Stimulated activated CD4-positive, alpha-beta T cell treated with anti-CD3 and anti-CD28 coated beads, Interleukin-12 subunit alpha, Interleukin-12 subunit beta, amount 100 ng/mL, for 24 hours (primary cell): Measurements from ENCODE around the gene C2CD2.
A peak's percentile ranks its signal among the peaks of the same experiment; 100 is the strongest.
"Not testable (repeated sequence)": the region's sequence is repeated elsewhere in the genome, so short reads cannot be mapped to it uniquely, and the experiment has no call there.

ENCODE experiments used
- DNase-seq, 2 experiments: peaks; one replicate each; pipeline ENCODE4 v3.0.0-alpha.2; 2020; ENCODE audit warnings: low read depth in 2 of 2

C2CD2 gene

DNA sequence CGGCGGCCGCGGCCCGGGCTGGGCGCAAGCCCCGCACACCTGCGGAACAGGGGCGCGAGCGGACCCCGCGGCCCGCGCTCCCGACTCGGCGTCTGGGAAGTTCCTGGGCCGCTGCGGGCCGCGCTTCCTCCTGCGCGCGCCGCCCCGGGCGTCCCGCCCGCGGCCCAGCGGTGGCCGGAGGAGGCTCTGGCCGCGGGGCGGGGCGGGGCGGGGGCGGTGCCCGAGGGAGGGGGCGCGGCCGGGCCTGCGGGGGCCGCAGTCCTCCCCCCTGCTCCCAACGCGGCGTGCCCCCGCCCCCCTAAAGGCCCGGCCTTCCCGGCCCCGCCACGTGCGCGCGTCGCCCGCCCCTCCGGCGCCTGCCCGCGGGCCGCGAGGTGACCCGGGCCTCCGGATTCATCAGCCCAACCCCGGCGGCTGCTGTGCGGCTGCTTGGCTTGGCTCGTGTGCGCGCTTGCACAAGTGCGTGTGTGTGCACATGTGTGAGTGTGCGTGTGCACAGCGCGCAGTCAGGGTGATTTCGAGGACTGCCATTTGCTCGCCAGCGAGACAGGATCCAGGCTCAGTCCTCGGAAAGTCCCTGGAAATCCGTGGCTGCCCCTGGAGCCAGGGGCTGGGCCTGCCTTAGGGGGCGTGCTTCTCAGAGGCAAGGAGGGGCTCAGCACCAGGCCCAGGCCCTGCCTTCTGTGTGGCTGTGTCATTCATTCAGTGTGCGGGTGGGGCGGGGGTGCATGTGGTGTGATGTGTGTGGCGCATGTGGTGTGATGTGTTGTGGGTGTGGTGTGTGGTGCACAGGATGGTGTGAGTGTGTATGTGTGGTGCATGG, at the start of gene C2CD2:
TSS of gene C2CD2 (minus strand) at position 188 of the 823 bp plus-strand sequence. CDS start 370 bp downstream, outside the sequence.
- DNase-seq, result peak in 1 of 2 experiments; percentile 36

DNA sequence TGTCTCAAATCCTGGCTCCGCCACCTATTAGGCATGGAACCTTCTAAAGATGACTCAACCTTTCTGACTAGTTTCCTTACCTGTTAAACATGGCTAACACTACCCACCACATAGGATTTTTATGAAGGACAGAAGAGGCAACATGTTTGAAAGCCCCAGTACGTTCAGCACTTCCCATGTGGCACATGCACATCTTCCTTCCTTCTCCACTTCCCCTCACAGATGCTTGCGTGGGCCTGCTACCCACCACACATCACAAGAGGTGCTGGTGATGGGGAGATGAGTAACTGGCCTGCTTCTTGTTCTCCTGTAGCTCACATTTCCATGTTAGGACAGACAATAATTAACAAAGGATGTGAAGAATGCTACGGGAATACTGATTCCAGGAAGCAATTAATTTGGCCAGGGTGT, 49.2 kb upstream of the C2CD2 start:
- peak; percentile 17 to 33 for DNase-seq

DNA sequence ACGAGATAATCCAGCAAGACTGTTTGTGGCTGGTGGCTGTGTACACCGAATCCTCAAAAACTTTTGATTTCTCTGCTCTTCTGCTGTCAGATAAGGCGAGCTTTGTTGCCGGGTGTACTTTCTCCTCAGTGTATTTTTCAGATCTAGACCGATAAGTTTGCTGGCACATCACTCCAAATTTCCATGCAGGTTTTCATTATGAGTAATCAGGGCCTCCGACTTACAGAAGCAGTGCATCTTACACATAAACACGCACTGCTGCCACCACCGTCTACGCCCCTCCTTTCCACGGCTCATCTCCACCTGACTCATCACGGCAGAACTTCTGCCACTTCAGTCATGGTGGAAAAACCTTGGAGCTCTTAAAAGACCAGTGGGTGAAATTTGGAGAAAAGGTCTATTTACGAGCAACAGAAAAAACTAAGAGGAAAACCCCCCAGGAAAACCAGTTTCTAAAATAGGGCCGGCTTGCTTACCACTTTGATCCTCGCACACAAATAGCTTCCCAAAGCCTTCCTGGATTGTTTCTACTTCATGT, 48.7 kb upstream of the C2CD2 start:
- peak; percentile 49 to 70 for DNase-seq

DNA sequence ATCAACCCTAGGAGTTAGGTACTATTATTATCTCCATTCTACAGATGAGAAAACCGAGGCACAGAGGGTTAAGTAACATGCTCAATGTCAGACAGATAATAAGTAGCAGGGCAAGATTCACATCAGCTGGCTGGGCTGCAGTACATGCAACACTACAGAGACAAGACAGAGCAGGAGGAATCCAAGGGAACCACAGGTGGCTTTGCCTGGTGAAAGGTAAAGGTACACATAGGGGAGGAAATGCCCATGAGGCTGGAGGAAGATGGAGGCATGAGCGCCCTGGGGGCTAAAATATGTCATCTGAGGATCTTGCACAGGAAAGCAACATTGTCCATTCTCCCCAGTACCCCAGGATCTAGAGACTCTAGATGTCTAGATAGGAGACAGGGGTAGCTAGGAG, 48.0 kb upstream of the C2CD2 start:
- DNase-seq, result no peak

DNA sequence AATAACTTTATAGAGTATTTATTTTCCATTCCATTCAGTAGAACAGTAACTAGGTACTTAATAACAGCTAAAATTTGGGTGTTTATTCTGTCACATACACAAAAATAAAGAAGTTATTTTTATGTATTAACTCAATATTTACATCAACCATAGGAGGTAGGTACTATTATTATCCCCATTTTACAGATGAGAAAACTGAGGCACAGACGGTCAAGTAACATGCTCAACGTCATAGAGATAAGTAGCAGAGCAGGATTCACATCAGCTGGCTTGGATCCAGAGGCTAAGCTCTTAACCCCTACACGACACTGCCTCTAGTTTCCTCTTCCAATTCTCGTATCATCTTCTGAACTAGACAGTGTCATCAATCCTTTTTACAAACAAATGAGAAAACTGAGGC, 47.1 kb upstream of the C2CD2 start:
- no peak for DNase-seq

DNA sequence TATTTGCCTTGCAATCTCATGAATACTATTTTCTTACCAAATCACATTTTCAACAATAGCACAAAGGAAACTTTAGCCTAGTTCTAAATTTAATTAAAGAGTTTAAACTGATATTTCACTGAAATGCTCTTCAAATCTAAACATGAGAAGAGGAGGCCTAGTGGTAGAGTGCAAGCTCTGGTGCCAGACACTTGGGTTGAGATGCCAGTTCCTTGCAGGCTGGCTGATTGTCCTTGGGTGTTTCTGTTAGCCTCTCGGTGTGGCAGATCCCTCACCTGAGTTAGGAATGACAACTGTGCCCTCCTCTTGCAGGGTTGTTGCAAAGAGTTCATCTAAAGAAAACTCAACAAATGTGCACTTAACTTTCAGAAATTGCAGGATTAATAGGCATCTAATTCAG, 43.8 kb upstream of the C2CD2 start:
- no peak for DNase-seq

DNA sequence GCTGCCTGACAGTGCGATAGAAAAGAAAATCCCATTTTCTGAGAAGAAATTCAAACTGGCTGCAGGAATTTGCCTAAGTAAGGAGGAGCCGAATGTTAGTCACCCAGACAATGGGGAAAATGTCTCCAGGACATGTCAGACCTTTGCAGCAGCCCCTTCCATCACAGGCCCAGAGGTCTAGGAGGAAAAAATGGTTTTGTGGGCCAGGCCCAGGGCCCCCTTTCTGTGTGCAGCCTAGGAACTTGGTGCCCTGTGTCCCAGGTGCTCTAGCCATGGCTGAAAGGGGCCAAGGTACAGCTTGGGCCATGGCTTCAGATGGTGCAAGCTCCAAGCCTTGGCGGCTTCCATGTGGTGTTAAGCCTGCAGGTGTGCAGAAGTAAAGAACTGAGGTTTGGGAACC, 41.8 kb upstream of the C2CD2 start:
- no peak for DNase-seq

DNA sequence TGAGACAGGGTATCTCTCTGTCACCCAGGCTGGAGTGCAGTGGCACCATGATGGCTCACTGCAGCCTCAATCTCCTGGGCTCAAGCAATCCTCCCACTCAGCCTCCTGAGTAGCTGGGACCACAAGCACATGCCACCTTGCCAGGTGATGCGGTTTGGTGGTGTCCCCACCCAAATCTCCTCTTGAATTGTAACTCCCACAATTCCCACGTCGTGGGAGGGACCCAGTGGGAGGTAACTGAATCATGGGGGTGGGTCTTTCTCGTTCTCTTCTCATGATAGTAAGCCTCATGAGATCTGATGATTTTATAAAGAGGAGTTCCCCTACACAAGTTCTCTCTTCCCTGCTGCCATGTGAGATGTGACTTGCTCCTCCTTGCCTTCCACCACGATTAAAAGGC, 40.8 kb upstream of the C2CD2 start:
- not testable (repeated sequence) for DNase-seq

DNA sequence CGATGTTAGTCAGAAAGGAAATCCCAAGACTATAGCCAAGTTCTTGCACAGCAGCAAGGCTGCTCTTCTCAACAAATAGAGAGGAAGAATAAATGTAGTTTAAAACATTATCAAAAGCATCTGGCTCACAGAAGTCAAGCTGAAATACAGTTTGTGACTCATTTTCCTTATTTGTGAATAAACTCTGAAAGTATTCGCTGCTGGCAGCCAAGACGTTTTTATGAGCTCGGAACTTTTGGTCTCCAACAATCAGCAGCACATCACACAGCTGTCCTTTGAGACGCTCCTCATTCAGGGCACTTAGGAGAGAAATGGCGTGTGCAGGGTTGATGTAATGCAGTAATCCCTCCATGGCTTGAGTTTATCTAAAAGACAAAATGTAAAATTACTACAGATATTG, 39.9 kb upstream of the C2CD2 start:
- DNase-seq, result no peak

DNA sequence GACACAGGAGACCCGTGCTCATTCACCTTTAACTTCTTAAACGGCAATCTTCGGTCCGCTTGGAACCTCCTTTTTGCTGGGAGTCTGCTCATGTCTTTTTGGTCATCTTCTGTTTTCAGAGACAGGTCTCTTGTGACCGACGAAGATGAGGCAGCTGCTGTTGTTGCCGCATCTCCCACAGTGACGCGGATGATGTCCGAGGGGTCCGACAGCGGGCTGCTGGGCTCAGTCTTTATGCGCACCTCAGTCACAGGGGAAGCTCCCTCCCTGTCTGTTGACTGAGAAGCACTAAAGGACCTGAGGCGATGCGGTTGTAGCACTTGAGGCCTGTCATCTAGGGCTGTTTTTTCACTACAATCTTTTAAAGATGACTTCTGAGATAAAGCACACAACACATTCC, 38.8 kb upstream of the C2CD2 start:
- DNase-seq, result no peak

DNA sequence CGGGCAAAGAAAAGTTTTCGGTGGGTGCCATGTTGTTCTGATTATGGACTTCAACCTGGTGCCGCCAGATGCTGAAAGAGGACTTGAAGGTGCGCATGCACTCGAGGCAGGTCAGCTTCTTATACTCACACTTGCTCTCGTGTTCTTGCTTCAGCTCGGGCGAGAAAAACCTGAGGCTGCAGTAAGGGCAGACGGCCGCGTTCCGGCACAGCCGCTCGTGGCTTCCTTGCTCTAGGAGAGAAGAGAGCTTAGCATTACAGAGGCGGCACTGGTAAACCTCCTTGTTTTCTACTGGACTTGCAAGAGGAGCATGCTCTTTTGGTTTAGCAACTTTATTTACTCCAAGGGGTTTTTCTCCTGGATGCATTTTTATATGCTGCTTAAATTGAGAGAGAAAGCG, 37.8 kb upstream of the C2CD2 start:
- no peak for DNase-seq

DNA sequence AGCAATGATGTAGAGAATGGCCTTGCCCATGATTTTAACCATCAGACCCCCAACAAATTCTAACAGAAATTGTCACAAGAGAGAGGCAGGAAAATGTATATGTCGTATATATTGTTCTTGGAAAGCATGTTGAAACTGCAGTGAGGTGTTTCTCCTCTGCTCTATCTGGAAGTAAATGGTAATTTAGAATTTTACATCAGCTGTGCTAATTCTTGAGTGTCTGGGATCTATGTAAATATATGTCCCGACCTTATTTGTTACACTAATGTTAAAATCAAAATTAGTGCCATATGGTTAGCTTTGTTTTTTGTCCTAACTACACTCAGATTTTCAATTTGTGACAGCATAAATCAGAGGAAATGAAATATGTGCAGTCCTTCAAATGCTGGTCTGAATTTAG, 35.9 kb upstream of the C2CD2 start:
- no peak for DNase-seq

DNA sequence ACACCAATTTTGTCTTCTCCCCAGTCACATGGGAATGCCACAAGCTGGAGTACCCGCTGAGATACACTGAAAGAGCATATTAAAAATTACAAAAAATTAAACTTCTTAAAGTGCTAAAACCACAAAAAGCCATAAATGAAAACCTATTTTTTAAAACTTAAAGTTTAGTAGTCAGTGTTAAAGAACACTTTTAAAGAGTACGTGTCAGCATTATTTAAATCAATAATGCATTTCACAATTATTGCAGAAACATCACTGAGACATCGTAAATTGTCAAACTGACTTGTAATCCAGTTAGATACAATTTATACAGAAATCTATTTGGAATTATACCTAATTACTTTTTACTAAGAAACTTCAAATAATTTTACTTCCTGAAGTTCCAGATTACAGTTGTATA, 33.5 kb upstream of the C2CD2 start:
- no peak for DNase-seq

DNA sequence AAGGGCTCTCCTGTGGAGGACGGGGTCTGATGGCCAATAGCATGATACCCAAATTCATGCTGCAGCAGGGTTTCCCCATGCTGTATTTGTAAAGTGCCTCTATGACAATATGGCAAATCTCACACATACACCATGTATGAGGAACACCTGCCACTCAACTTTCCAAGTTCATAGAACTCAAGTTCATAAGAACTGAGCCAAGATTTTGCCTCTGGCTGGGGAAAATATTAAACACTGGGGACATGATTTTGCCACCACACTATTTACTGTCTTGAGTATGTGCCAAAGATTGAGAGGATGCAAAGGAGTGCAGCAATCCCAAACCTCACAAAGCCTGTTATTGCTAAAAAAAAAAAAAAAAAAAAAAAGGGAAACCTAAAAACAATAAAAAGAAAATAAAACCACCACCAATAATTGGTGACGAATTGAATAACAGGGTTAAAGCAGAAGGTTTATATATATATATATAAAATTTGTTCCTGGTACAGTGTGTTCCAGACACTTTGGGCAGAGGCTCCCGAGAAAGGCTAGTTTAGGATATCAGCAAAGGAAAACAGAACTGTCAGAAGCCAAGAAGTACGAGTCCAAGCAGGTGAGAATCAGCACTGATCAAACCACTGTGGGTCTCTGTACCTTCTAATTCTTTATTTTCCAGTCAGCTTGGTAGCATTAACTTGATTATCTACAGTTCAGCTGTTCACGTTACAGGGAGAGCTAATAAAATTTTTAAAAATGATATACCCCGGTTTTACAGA, 32.0 kb upstream of the C2CD2 start:
- no peak for DNase-seq

DNA sequence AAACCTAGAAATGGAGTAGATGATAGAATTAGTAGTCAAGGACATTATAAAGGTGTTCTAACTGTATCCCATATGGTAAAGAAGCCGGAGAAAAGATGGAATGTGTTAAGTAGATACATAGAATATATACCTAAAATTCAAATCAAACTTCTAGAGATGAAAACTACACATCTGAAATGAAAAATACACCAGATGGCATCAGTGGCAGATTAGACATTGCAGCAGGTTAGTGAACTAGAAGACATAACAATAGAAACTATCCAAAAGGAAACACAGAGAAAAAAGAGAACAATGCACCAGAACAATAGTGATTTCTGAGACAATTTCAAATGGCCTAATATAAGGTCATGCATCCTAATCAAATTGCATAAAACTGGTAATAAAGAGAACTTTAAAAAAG, 29.4 kb upstream of the C2CD2 start:
- DNase-seq, result no peak

DNA sequence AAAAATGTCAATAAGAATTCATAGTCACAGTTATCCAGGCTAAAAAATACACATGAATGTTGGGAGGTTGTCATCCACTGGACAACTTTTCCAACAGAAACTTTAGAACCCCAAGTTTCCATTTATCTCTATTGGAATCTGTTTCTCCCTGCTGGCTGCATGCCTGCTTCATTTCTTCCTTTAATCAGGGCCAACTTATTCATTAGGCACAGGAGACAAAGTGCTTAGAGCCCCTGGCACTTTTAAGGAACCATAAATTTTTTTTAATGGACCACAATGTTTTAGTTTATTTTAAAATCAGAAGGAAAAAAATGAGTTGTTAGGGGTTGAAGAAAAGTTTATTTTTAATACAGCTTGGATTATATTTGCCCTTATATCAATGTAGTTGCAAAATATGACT, 26.7 kb upstream of the C2CD2 start:
- no peak for DNase-seq

DNA sequence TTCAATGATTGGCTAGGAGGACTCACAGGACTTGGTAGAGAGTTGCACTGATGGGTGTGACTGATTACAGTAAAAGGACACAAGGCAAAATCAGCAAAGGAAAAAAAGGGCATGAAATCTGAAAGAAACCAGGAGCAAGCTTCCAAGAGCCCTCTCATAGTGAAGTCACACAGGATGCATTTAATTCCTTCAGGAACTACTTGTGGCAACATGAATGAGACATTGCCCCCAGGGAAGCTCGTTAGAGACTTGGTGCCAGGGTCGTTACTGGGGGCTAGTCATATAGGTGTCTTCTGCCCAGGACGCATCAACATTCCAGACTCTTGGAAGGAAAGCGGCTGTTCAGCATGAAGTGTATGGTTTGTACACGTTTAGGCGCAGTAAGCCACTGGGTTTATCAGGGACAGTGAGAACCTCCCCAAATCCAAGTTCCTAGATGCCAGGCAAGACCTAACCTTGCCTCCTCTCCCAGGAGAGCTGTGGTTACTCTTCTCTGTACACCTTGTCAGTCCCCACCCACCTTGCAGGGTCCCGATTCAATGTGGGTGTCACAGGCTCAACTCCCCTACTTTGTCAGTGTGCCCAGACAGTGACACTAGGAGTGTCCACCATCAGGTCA, 26.0 kb upstream of the C2CD2 start:
- DNase-seq, result no peak

DNA sequence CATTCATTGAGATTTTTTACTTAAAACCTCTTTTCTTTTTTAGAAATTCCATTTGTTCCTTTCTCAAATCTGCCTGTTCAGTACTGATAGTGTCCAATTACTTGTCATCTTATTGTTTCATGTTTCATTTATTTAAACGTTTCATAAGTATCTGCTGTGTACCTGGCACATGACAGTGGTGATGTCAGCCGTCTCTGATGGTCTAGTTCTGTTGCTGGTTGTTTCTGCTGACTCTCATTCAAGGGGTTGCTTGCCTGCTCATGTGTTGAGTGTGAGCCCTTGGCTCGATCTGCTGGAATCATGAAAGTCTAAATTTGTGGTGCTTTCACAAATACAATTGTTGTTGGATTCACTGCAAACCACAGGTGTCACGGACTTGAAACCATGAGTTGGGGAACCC, 25.5 kb upstream of the C2CD2 start:
- DNase-seq, result no peak

DNA sequence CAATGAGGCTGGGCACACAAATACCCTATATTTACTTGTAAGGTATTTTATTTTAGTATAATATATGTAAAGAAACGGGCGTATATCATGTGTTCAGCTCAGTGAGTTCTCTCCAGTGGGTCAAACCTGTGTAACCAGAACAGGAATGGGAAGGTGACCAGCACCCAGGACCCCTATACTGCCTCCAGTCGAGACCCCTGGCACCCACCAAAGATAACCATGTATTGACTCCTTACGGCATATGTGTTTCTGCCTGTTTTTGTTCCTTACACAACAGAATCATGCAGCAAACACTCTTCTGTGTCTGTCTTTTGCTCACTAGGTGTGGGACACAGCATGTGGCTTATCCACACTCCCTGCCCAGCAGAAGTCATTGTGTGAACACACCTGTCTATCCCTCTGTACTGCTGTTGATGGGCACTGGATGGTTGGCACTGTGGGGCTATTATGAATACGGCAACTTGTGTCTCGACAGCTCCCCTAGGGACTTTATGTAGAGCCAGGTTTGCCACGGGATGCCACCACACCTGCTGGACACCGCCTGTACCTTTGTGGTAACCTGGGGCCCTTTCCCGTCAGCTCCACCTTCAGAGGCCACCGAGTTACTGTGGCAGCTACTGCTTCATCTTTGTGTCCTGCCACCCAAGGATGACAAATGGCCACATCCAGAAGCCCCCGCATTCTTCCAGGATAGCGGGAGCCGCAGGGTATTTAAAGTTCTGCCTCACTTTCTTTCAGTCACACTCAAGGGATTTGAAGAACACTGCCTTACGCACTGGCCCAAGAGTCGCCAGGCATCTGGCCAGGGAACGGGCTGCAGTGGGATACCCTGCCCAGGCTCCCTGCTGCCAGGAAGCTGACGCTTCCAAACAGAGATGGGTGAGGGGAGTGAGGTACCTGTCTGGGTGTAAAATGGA, 23.5 kb upstream of the C2CD2 start:
- no peak for DNase-seq

DNA sequence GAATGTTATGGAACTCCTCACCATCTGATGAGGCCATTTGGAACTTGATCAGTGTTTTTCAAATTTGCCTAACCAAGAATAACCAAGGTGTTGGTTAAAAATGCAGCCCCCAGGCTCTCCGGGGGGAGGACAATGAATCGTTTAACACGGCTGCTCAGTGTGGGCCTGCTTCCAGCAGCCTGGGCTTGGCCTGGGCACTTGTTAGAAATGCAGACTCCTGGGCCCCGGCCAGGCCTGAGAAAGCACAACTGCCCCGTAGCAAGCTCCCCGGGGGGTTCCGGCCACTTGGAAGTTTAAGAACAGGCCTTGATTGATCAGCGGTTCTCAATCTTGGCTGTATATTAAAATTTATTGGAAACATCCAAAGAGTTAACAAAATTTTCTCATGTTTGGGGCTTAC, 22.8 kb upstream of the C2CD2 start:
- DNase-seq, result no peak
